Activated CD4-positive, alpha-beta T cell treated with anti-CD3 and anti-CD28 coated beads for 48 hours (primary cell): ENCODE measurements around the gene CACNA1C.
A peak's percentile ranks its signal among the peaks of the same experiment; 100 is the strongest.

Experiments used
- DNase-seq: peaks from one replicate; pipeline ENCODE4 v3.0.0-alpha.2; 2020

The CACNA1C gene

GRCh38 chr12:2494486-2495192 lies 441.9 kb downstream of the CACNA1C start:
- DNase-seq = no peak

GRCh38 chr12:2495417-2496112 lies 442.8 kb downstream of the CACNA1C start:
- DNase-seq = no peak

GRCh38 chr12:2498964-2499500 lies 446.2 kb downstream of the CACNA1C start:
- no peak for DNase-seq

GRCh38 chr12:2501464-2502191 lies 448.8 kb downstream of the CACNA1C start:
- DNase-seq = no peak

- DNase-seq = no peak
Measured at GRCh38 chr12:2503036-2503435, 450.2 kb downstream of the CACNA1C start.

- no peak for DNase-seq
Measured at GRCh38 chr12:2503762-2504161, 451.0 kb downstream of the CACNA1C start.

- no peak for DNase-seq
Measured at GRCh38 chr12:2504577-2504976, 451.8 kb downstream of the CACNA1C start.

- no peak for DNase-seq
Measured at GRCh38 chr12:2507814-2508213, 455.0 kb downstream of the CACNA1C start.

GRCh38 chr12:2509137-2509536 lies 456.4 kb downstream of the CACNA1C start:
- DNase-seq = no peak

GRCh38 chr12:2510045-2510444 lies 457.3 kb downstream of the CACNA1C start:
- no peak for DNase-seq

GRCh38 chr12:2513141-2514037 lies 460.6 kb downstream of the CACNA1C start:
- no peak for DNase-seq

- DNase-seq = no peak
Measured at GRCh38 chr12:2514038-2514340, 461.2 kb downstream of the CACNA1C start.

GRCh38 chr12:2520722-2521246 lies 468.0 kb downstream of the CACNA1C start:
- no peak for DNase-seq

- DNase-seq = no peak
Measured at GRCh38 chr12:2523317-2523716, 470.5 kb downstream of the CACNA1C start.

GRCh38 chr12:2523844-2524243 lies 471.1 kb downstream of the CACNA1C start:
- no peak for DNase-seq

- DNase-seq = peak; percentile 3
Measured at GRCh38 chr12:2526371-2526770, 473.6 kb downstream of the CACNA1C start.

GRCh38 chr12:2528001-2528400 lies 475.2 kb downstream of the CACNA1C start:
- no peak for DNase-seq

- no peak for DNase-seq
Measured at GRCh38 chr12:2529807-2530206, 477.0 kb downstream of the CACNA1C start.

- DNase-seq = no peak
Measured at GRCh38 chr12:2531371-2531770, 478.6 kb downstream of the CACNA1C start.

GRCh38 chr12:2533036-2533435 lies 480.2 kb downstream of the CACNA1C start:
- DNase-seq = no peak

- DNase-seq = no peak
Measured at GRCh38 chr12:2535583-2536204, 482.9 kb downstream of the CACNA1C start.

- DNase-seq = no peak
Measured at GRCh38 chr12:2536724-2537123, 483.9 kb downstream of the CACNA1C start.
